Heart right ventricle (tissue), 16 donors: ENCODE measurements around the gene MEN1. TPM values are rescaled to one million over a fixed set of nuclear protein-coding genes. Genes with fewer than 3 reads are reported as not detected.

ENCODE experiments used
- ATAC-seq, 8 donors: fragments of 200-7000 bp; cut with Tn5 transposase; one replicate each; pipeline ENCODE4 v1.9.1; 2020; ENCODE audit warnings: mild to moderate bottlenecking in 8 of 8, moderate library complexity in 8 of 8, moderate number of reproducible peaks in 1 of 8
- DNase-seq, 2 donors: peaks; one replicate each; pipeline ENCODE4 v3.0.0-alpha.2; 2020
- H3K27ac ChIP-seq, 10 donors: fragments of 200-600 bp; sonication (generic) in 2 of 10; one replicate each; pipeline versions ENCODE4 v1.5.0 to v1.8.0; 2020 to 2022; ENCODE audit warnings: mild to moderate bottlenecking in 3 of 10
- H3K27me3 ChIP-seq, 7 donors: fragments of 200-600 bp; one replicate each; pipeline ENCODE4 v1.8.0; 2021 to 2022; ENCODE audit warnings: mild to moderate bottlenecking in 2 of 7
- H3K36me3 ChIP-seq, 9 donors: fragments of 200-600 bp; sonication (generic) in 1 of 9; one replicate each; pipeline versions ENCODE4 v1.5.0 to v1.8.0; 2020 to 2022; ENCODE audit warnings: mild to moderate bottlenecking in 2 of 9
- H3K4me1 ChIP-seq, 9 donors: fragments of 200-600 bp; sonication (generic) in 1 of 9; one replicate each; pipeline versions ENCODE4 v1.5.0 to v1.8.0; 2020 to 2022; ENCODE audit warnings: mild to moderate bottlenecking in 4 of 9
- H3K4me3 ChIP-seq, 10 donors: fragments of 200-600 bp; sonication (generic) in 2 of 10; one replicate each; pipeline versions ENCODE4 v1.5.0 to v1.8.0; 2020 to 2022; ENCODE audit warnings: mild to moderate bottlenecking in 7 of 10, moderate library complexity in 2 of 10
- H3K9me3 ChIP-seq, 11 donors: fragments of 200-600 bp in 10 of 11; sonication (generic) in 2 of 11; one replicate each; pipeline versions ENCODE4 v1.5.0 to v1.8.0; 2013 to 2022; ENCODE audit warnings: mild to moderate bottlenecking in 2 of 11, control low read depth in 1 of 11, moderate library complexity in 1 of 11
- CTCF ChIP-seq, 9 donors: fragments of 200-600 bp; sonication (generic) in 2 of 9; IDR thresholded peaks; one replicate each; pipeline versions ENCODE4 v1.5.0 to v1.8.0; 2021 to 2022; ENCODE audit warnings: antibody characterized with exemption in 9 of 9, mild to moderate bottlenecking in 5 of 9, moderate library complexity in 1 of 9
- WGBS, 2 donors: extraction: QIAGEN DNeasy Blood & Tissue Kit; methylation state at CpG; one replicate each; pipeline ENCODE4 v1.1.7; 2013; ENCODE audit warnings: inconsistent platforms in 1 of 2; 5-methylcytosine and 5-hydroxymethylcytosine counted together
- intact Hi-C, 10 donors: fragments of 100-400 bp; cut with DNase I; formaldehyde crosslinking; loops; one replicate each; pipeline versions ENCODE4 v1.11.1 to v1.14.2; 2022
- polyA plus RNA-seq, 2 donors: library from polyadenylated mRNA; stranded (reverse); fragments of 200-250 nt; gene quantifications; one replicate each; pipeline ENCODE4 v1.2.3, GENCODE V29; 2013
- total RNA-seq, 10 donors: library from RNA; stranded (reverse); fragmentation: NEBNext Ultra II Directional in 3 of 10; extraction: Animal tissue kit (Norgen Biotek cat#: 25700) in 3 of 10; gene quantifications; one replicate each; pipeline versions ENCODE4 v1.2.1 to v1.2.4, GENCODE V29; 2021 to 2023
- donor health status: Arrhythmogenic right ventricular cardiomyopathy.
- donor health status: ischemic (EF 13 %, LVEDD 7.1; RV severe dilation, severe dysfunction).
- donor health status: healthy with polysubstance abuse.
- donor health status: DM: no; HTN: yes; CAD: no.
- donor health status: DM: no; HTN: no; CAD: no.
- donor health status: ischemic (EF 25% LVEDD 6.9; RV normal size, moderate dysfunction).
- donor health status: ischemic (EF 25% LVEDD 5.7; RV mildly dilated, moderate dysfunction).
- donor health status: healthy.
- donor health status: DM: yes; HTN: yes; CAD: no.
- donor health status: Ischemic cardiomyopathy.
- donor health status: ischemic (EF 35%, LVEDD 5.7; RV mildly dilated, moderate dysfunction).
- donor health status: nonischemic (EF 11% LVEDD 7.7; RV severe dilation, severe dysfunction).
- donor health status: DM: yes; HTN: yes; CAD: no.
- donor health status: PGD.
- donor health status: ischemic (EF 29% LVEDD 5.4; RV normal size, mild dysfunction).
- donor health status: nonischemic (EF 23%, LVEDD 6.1; RV moderate dilation, normal function).

MEN1 gene
- total and polyA plus RNA-seq, 12 donors, result 5.8 to 12.5 (median 8.7) TPM

GRCh38 chr11:64759722-64760719, 50.3 kb downstream of the MEN1 start, which contains the start of gene PYGM:
Gene PYGM, minus strand, starts transcription at chr11:64759974. Its CDS starts 76 bp downstream, at chr11:64759898.
- H3K27ac ChIP-seq, result peak within 1 kb of the TSS; percentile 34 to 87 (median 82)
- peaks cover 0 to 36% (median 15%) of the 10 kb centered on the region in 9 donors for H3K36me3 ChIP-seq
- intact Hi-C loops, result no loop called here
- TF ChIP-seq CTCF (IDR thresholded peaks at IDR 0.05), result no peak
- no peaks in the 10 kb centered on the region for H3K9me3 ChIP-seq
- H3K4me3 ChIP-seq, result peak within 1 kb of the TSS; percentile 20 to 53 (median 46)
- ATAC-seq (peak; percentile 76 to 88 (median 85)), DNase-seq (peak; percentile 87 to 90)
- H3K4me1 ChIP-seq, result peaks cover 33 to 79% (median 61%) of the 10 kb centered on the region in 9 donors
- H3K27me3 ChIP-seq, result no peaks in the 10 kb centered on the region
- WGBS, 2 donors, result 16 to 27% methylated on average over 24 of the region's 24 CpGs

GRCh38 chr11:64759131-64759721, 51.1 kb downstream of the MEN1 start:
- ATAC-seq (peak in 7 of 8 donors; percentile 0 to 38 (median 15)), DNase-seq (no peak)
- Histone ChIP-seq H3K9me3 (no peaks in the 10 kb centered on the region), H3K36me3 (peaks cover 0 to 28% (median 7%) of the 10 kb centered on the region in 9 donors), H3K4me3 (peak overlapping the region; percentile 20 to 53 (median 46)), H3K27ac (peak overlapping the region; percentile 34 to 87 (median 82)), H3K4me1 (peaks cover 29 to 74% (median 54%) of the 10 kb centered on the region in 9 donors), H3K27me3 (no peaks in the 10 kb centered on the region)
- intact Hi-C loops, result no loop called here
- TF ChIP-seq CTCF (IDR thresholded peaks at IDR 0.05), result no peak
- WGBS, 2 donors, result 36 to 39% methylated on average over 21 of the region's 21 CpGs

GRCh38 chr11:64758330-64759079, 51.8 kb downstream of the MEN1 start:
- WGBS, 2 donors, result 89% methylated on average over 15 of the region's 15 CpGs
- Histone ChIP-seq H3K27me3 (no peaks in the 10 kb centered on the region), H3K9me3 (no peaks in the 10 kb centered on the region), H3K4me3 (peak overlapping the region in 9 of 10 donors; percentile 20 to 53 (median 49)), H3K4me1 (peaks cover 22 to 67% (median 46%) of the 10 kb centered on the region in 9 donors), H3K36me3 (peaks cover 0 to 26% (median 3%) of the 10 kb centered on the region in 9 donors), H3K27ac (peak overlapping the region in 9 of 10 donors; percentile 69 to 87 (median 82))
- DNase-seq (no peak), ATAC-seq (no peak)
- TF ChIP-seq CTCF (IDR thresholded peaks at IDR 0.05), result no peak
- intact Hi-C loops, result no loop called here
